ENCODE data around the gene HABP4.

The HABP4 gene

GRCh38 chr9:96480736-96481135, 30.8 kb downstream of the HABP4 start:
- no peak for DNase-seq

GRCh38 chr9:96482476-96482875, 32.5 kb downstream of the HABP4 start:
- DNase-seq = no peak

- DNase-seq = no peak
These were observed 33.2 kb downstream of the HABP4 start for GRCh38 chr9:96483197-96483596.

- DNase-seq = peak; percentile 46 to 55
These were observed 33.9 kb downstream of the HABP4 start for GRCh38 chr9:96483733-96484390.

GRCh38 chr9:96484521-96484931, 34.6 kb downstream of the HABP4 start:
- DNase-seq = no peak

- DNase-seq = no peak
These were observed 35.3 kb downstream of the HABP4 start for GRCh38 chr9:96485280-96485679.

- no peak for DNase-seq
These were observed 36.5 kb downstream of the HABP4 start for GRCh38 chr9:96486386-96487028.

GRCh38 chr9:96487029-96487396, 37.0 kb downstream of the HABP4 start:
- DNase-seq = no peak

- no peak for DNase-seq
These were observed 38.0 kb downstream of the HABP4 start for GRCh38 chr9:96487949-96488348.

- DNase-seq = no peak
These were observed 39.6 kb downstream of the HABP4 start for GRCh38 chr9:96489482-96489979.

GRCh38 chr9:96490534-96491078, 40.6 kb downstream of the HABP4 start:
- DNase-seq = no peak

- no peak for DNase-seq
These were observed 41.3 kb downstream of the HABP4 start for GRCh38 chr9:96491079-96491879.

- DNase-seq = no peak
These were observed 42.0 kb downstream of the HABP4 start for GRCh38 chr9:96491880-96492525.

- DNase-seq = no peak
These were observed 43.1 kb downstream of the HABP4 start for GRCh38 chr9:96492993-96493531.

GRCh38 chr9:96493757-96494156, 43.8 kb downstream of the HABP4 start:
- DNase-seq = no peak

- no peak for DNase-seq
These were observed 44.3 kb downstream of the HABP4 start for GRCh38 chr9:96494215-96494800.

- no peak for DNase-seq
These were observed 45.4 kb downstream of the HABP4 start for GRCh38 chr9:96495341-96495740.

- DNase-seq = no peak
These were observed 46.6 kb downstream of the HABP4 start for GRCh38 chr9:96496368-96497116.

- DNase-seq = no peak
These were observed 47.1 kb downstream of the HABP4 start for GRCh38 chr9:96497117-96497399.

GRCh38 chr9:96498796-96499195, 48.8 kb downstream of the HABP4 start:
- no peak for DNase-seq

GRCh38 chr9:96499257-96499656, 49.3 kb downstream of the HABP4 start:
- DNase-seq = no peak
